ENCODE results near the gene IFRD2.
"Not testable (repeated sequence)": the region's sequence is repeated elsewhere in the genome, so short reads cannot be mapped to it uniquely, and the experiment has no call there.

The IFRD2 gene

GRCh38 chr3:50245831-50246516 is 46.3 kb downstream of the IFRD2 start:
- peak overlapping the region; percentile 55 for H3K4me3 ChIP-seq (ENCODE audit: low read depth, low read length)
- TF ChIP-seq CTCF (IDR thresholded peaks at IDR 0.05; ENCODE audit: insufficient read depth, low read depth, low read length, missing control alignments) = peak; percentile 97
- peak; percentile 90 for DNase-seq (ENCODE audit: low read depth)

- no peak for DNase-seq (ENCODE audit: low read depth)
- peak overlapping the region; percentile 55 for H3K4me3 ChIP-seq (ENCODE audit: low read depth, low read length)
- no peak for TF ChIP-seq CTCF (IDR thresholded peaks at IDR 0.05; ENCODE audit: insufficient read depth, low read depth, low read length, missing control alignments)
These were observed 46.9 kb downstream of the IFRD2 start for GRCh38 chr3:50245251-50245745.

- H3K4me3 ChIP-seq (ENCODE audit: low read depth, low read length); DNase-seq (ENCODE audit: low read depth): not testable (repeated sequence)
These were observed 47.4 kb downstream of the IFRD2 start for GRCh38 chr3:50244813-50245212.

GRCh38 chr3:50243543-50243895 is 48.7 kb downstream of the IFRD2 start:
- DNase-seq (ENCODE audit: low read depth) = no peak
- no peak overlapping the region for H3K4me3 ChIP-seq (ENCODE audit: low read depth, low read length)
- no peak for TF ChIP-seq CTCF (IDR thresholded peaks at IDR 0.05; ENCODE audit: insufficient read depth, low read depth, low read length, missing control alignments)

- H3K4me3 ChIP-seq (ENCODE audit: low read depth, low read length) = no peak overlapping the region
- peak; percentile 58 for DNase-seq (ENCODE audit: low read depth)
- no peak for TF ChIP-seq CTCF (IDR thresholded peaks at IDR 0.05; ENCODE audit: insufficient read depth, low read depth, low read length, missing control alignments)
These were observed 49.2 kb downstream of the IFRD2 start for GRCh38 chr3:50242851-50243542.

- TF ChIP-seq CTCF (IDR thresholded peaks at IDR 0.05; ENCODE audit: insufficient read depth, low read depth, low read length, missing control alignments) = no peak
- peak; percentile 51 for DNase-seq (ENCODE audit: low read depth)
- H3K4me3 ChIP-seq (ENCODE audit: low read depth, low read length) = no peak overlapping the region
These were observed 49.9 kb downstream of the IFRD2 start for GRCh38 chr3:50242381-50242770.

- TF ChIP-seq CTCF (IDR thresholded peaks at IDR 0.05; ENCODE audit: insufficient read depth, low read depth, low read length, missing control alignments) = no peak
- no peak for DNase-seq (ENCODE audit: low read depth)
- no peak overlapping the region for H3K4me3 ChIP-seq (ENCODE audit: low read depth, low read length)
These were observed 50.4 kb downstream of the IFRD2 start for GRCh38 chr3:50241713-50242380.
